H1 (cell line): ENCODE measurements around the gene POLR3A. TPM values are rescaled to one million over a fixed set of nuclear protein-coding genes. Genes with fewer than 3 reads are reported as not detected.

Experiments used
- CTCF ChIA-PET: fragments of 300-600 bp; sonication (Branson Sonifier 250); formaldehyde crosslinking; loops from one replicate; lab custom pipeline; 2021; ENCODE audit not compliant: partially characterized antibody; lab: Charles Lee
- POLR2A ChIA-PET: fragments of 300-600 bp; sonication (Branson Sonifier 250); formaldehyde crosslinking; loops from one replicate; lab custom pipeline; 2021; ENCODE audit warnings: inconsistent platforms; ENCODE audit not compliant: partially characterized antibody; lab: Charles Lee
- DNase-seq, 2 experiments: peaks; one replicate each; pipeline versions ENCODE4 v3.0.0 to v3.0.0-alpha.2; 2010 to 2022; ENCODE audit warnings: low spot score in 2 of 2, low read depth in 1 of 2, mixed read lengths in 1 of 2
- FAIRE-seq: peaks from 2 replicates; lab custom pipeline; 2011; peaks lifted over from hg19 to GRCh38; lab: Jason Lieb, UNC
- H2AFZ ChIP-seq: 2 replicates; pipeline ENCODE4 v1.8.1; 2012; ENCODE audit warnings: low read length, inconsistent platforms
- H2AK5ac ChIP-seq: 2 replicates; pipeline ENCODE4 v1.6.1; 2013; ENCODE audit warnings: low read depth, low read length
- H2BK120ac ChIP-seq: replicated peaks from 2 replicates; pipeline ENCODE3; 2013; ENCODE audit warnings: low read depth, low read length, inconsistent platforms
- H2BK12ac ChIP-seq: 2 replicates; pipeline ENCODE4 v1.6.1; 2013; ENCODE audit warnings: low read depth, low read length
- H2BK15ac ChIP-seq: 2 replicates; pipeline ENCODE4 v1.6.1; 2013; ENCODE audit warnings: low read length
- H2BK20ac ChIP-seq: 2 replicates; pipeline ENCODE4 v1.6.1; 2013; ENCODE audit warnings: low read length
- H2BK5ac ChIP-seq: 2 replicates; pipeline ENCODE4 v1.6.1; 2013; ENCODE audit warnings: low read depth, low read length
- H3K14ac ChIP-seq: 2 replicates; pipeline ENCODE4 v1.6.1; 2013; ENCODE audit warnings: inconsistent platforms; ENCODE audit not compliant: insufficient read length
- H3K18ac ChIP-seq: 2 replicates; pipeline ENCODE4 v1.6.1; 2013; ENCODE audit warnings: low read length; ENCODE audit errors: extremely low read depth
- H3K23ac ChIP-seq: 2 replicates; pipeline ENCODE4 v1.6.1; 2013; ENCODE audit warnings: inconsistent platforms; ENCODE audit not compliant: insufficient read length
- H3K23me2 ChIP-seq: 2 replicates; pipeline ENCODE4 v1.6.1; 2013; ENCODE audit warnings: low read depth, low read length
- H3K27ac ChIP-seq: 2 replicates; pipeline ENCODE4 v1.6.1; 2011; ENCODE audit warnings: low read depth, low read length, inconsistent platforms
- H3K27me3 ChIP-seq, 4 experiments: replicated peaks in 1 of 4; 1 replicate in 1 of 4; 2 replicates in 3 of 4; pipeline versions ENCODE4 v1.6.1 to v1.8.1; 2011 to 2013; ENCODE audit warnings: low read length in 3 of 4, mild to moderate bottlenecking in 3 of 4, inconsistent platforms in 2 of 4, mixed read lengths in 2 of 4, moderate library complexity in 1 of 4; ENCODE audit not compliant: control insufficient read depth in 3 of 4, insufficient read depth in 3 of 4; ENCODE audit errors: extremely low read depth in 1 of 4
- H3K36me3 ChIP-seq, 4 experiments: 2 replicates each; pipeline versions ENCODE4 v1.6.1 to v1.8.1; 2011 to 2013; ENCODE audit warnings: mild to moderate bottlenecking in 4 of 4, low read length in 3 of 4, moderate library complexity in 2 of 4, control low read depth in 1 of 4, inconsistent platforms in 1 of 4; ENCODE audit not compliant: insufficient read depth in 4 of 4, control insufficient read depth in 2 of 4
- H3K4ac ChIP-seq: replicated peaks from 2 replicates; pipeline ENCODE3; 2013; ENCODE audit warnings: low read length, low read depth, mixed read lengths, inconsistent platforms; ENCODE audit not compliant: insufficient read length
- H3K4me1 ChIP-seq, 4 experiments: replicated peaks in 1 of 4; 1 replicate in 1 of 4; 2 replicates in 3 of 4; pipeline versions ENCODE4 v1.6.1 to v1.8.1; 2011 to 2013; ENCODE audit warnings: low read length in 3 of 4, inconsistent platforms in 2 of 4, mixed read lengths in 1 of 4; ENCODE audit not compliant: insufficient read depth in 4 of 4, control insufficient read depth in 3 of 4
- H3K4me2 ChIP-seq, 2 experiments: 2 replicates each; pipeline versions ENCODE4 v1.6.1 to v1.8.1; 2011 to 2013; ENCODE audit warnings: low read depth in 2 of 2, low read length in 2 of 2, control low read depth in 1 of 2, inconsistent platforms in 1 of 2, mild to moderate bottlenecking in 1 of 2; ENCODE audit not compliant: insufficient read depth in 1 of 2
- H3K4me3 ChIP-seq, 4 experiments: fragments of 200-600, 300-600 bp in 1 of 4; sonication (generic), shearing (Covaris generic), sonication (Bioruptor Twin) in 1 of 4; 2 replicates each; pipeline versions ENCODE4 v1.5.1 to v1.8.1; 2011 to 2016; ENCODE audit warnings: low read length in 4 of 4, low read depth in 3 of 4, control low read depth in 2 of 4, inconsistent platforms in 2 of 4, mild to moderate bottlenecking in 2 of 4, mixed read lengths in 1 of 4, moderate library complexity in 1 of 4; ENCODE audit not compliant: insufficient read depth in 2 of 4; ENCODE audit errors: extremely low read depth in 1 of 4
- H3K56ac ChIP-seq: replicated peaks from 2 replicates; pipeline ENCODE3; 2013; ENCODE audit warnings: low read depth, mild to moderate bottlenecking, mixed read lengths, low read length, inconsistent platforms; ENCODE audit not compliant: insufficient read length
- H3K79me1 ChIP-seq: 2 replicates; pipeline ENCODE4 v1.6.1; 2013; ENCODE audit warnings: low read depth, low read length, control low read depth
- H3K79me2 ChIP-seq, 2 experiments: 2 replicates each; pipeline versions ENCODE4 v1.6.1 to v1.8.1; 2012 to 2013; ENCODE audit warnings: low read length in 2 of 2, mild to moderate bottlenecking in 2 of 2, inconsistent platforms in 1 of 2; ENCODE audit not compliant: insufficient read depth in 2 of 2, control insufficient read depth in 1 of 2
- H3K9ac ChIP-seq, 4 experiments: replicated peaks in 1 of 4; 1 replicate in 1 of 4; 2 replicates in 3 of 4; pipeline versions ENCODE4 v1.6.1 to v1.8.1; 2011 to 2013; ENCODE audit warnings: low read depth in 3 of 4, low read length in 3 of 4, control low read depth in 2 of 4, mild to moderate bottlenecking in 2 of 4, moderate library complexity in 2 of 4, inconsistent platforms in 1 of 4; ENCODE audit errors: extremely low read depth in 1 of 4
- H3K9me3 ChIP-seq, 2 experiments: 2 replicates each; pipeline versions ENCODE4 v1.6.1 to v1.8.1; 2012 to 2013; ENCODE audit warnings: mild to moderate bottlenecking in 2 of 2, moderate library complexity in 2 of 2, control low read depth in 1 of 2, inconsistent platforms in 1 of 2, low read depth in 1 of 2, low read length in 1 of 2, mixed read lengths in 1 of 2; ENCODE audit not compliant: insufficient read depth in 2 of 2
- H4K20me1 ChIP-seq, 2 experiments: replicated peaks in 1 of 2; 2 replicates each; pipeline versions ENCODE3 to v1.8.1; 2011 to 2013; ENCODE audit warnings: inconsistent platforms in 2 of 2, low read length in 2 of 2, mild to moderate bottlenecking in 1 of 2; ENCODE audit not compliant: insufficient read depth in 2 of 2, control insufficient read depth in 1 of 2
- H4K5ac ChIP-seq: 2 replicates; pipeline ENCODE4 v1.6.1; 2013; ENCODE audit warnings: low read length, low read depth, mixed read lengths, inconsistent platforms; ENCODE audit not compliant: insufficient read length
- H4K8ac ChIP-seq: 2 replicates; pipeline ENCODE4 v1.8.0; 2013; ENCODE audit warnings: mild to moderate bottlenecking, moderate library complexity, low read length, inconsistent platforms; ENCODE audit not compliant: insufficient read depth; ENCODE audit errors: extremely low read depth
- H4K91ac ChIP-seq: replicated peaks from 2 replicates; pipeline ENCODE3; 2013; ENCODE audit warnings: low read length, mixed read lengths, inconsistent platforms; ENCODE audit not compliant: insufficient read length
- BACH1 ChIP-seq: IDR thresholded peaks from 2 replicates; pipeline ENCODE4 v1.6.1; 2012; ENCODE audit warnings: low read length, improper control_type of control experiment
- BRCA1 ChIP-seq: IDR thresholded peaks from 2 replicates; pipeline ENCODE4 v1.6.1; 2012; ENCODE audit warnings: low read depth, low read length, improper control_type of control experiment
- CHD1 ChIP-seq: IDR thresholded peaks from 2 replicates; pipeline ENCODE4 v1.6.1; 2012; ENCODE audit warnings: low read depth, low read length, improper control_type of control experiment
- CREB1 ChIP-seq: IDR thresholded peaks from 2 replicates; pipeline ENCODE4 v1.6.1; 2012; ENCODE audit warnings: inconsistent platforms
- FOSL1 ChIP-seq: IDR thresholded peaks from 2 replicates; pipeline ENCODE4 v1.6.1; 2011; ENCODE audit warnings: mild to moderate bottlenecking, low read depth, low read length, moderate library complexity; ENCODE audit not compliant: insufficient read depth
- RFX5 ChIP-seq: IDR thresholded peaks from 2 replicates; pipeline ENCODE4 v1.6.1; 2011; ENCODE audit warnings: low read depth, low read length, improper control_type of control experiment, borderline replicate concordance
- RXRA ChIP-seq: IDR thresholded peaks from 2 replicates; pipeline ENCODE4 v1.6.1; 2011; ENCODE audit warnings: low read depth, mild to moderate bottlenecking, low read length, moderate library complexity; ENCODE audit not compliant: insufficient read depth
- SIN3A ChIP-seq, 2 experiments: IDR thresholded peaks in 1 of 2; conservative IDR thresholded peaks in 1 of 2; 2 replicates each; pipeline ENCODE4 v1.6.1; 2011 to 2012; ENCODE audit warnings: low read length in 2 of 2, improper control_type of control experiment in 1 of 2, low read depth in 1 of 2, mild to moderate bottlenecking in 1 of 2
- SUZ12 ChIP-seq: fragments of 200-600 bp; sonication (generic); IDR thresholded peaks from 2 replicates; pipeline ENCODE4 v1.6.1; 2012; ENCODE audit warnings: mild to moderate bottlenecking, inconsistent platforms, low read length, moderate library complexity, mixed read lengths
- WGBS, 2 experiments: shearing (Covaris generic) in 1 of 2; methylation state at CpG; one replicate each; pipeline versions ENCODE4 v1.1.6 to v1.1.7; 2013 to 2015; ENCODE audit warnings: low lambda C conversion rate in 2 of 2, mixed read lengths in 2 of 2, inconsistent platforms in 1 of 2, low coverage in 1 of 2, missing lambda C conversion rate in 1 of 2; ENCODE audit not compliant: insufficient replicate concordance in 2 of 2, insufficient coverage in 1 of 2, insufficient read length in 1 of 2; ENCODE audit errors: extremely low coverage in 1 of 2, missing lambda C conversion rate in 1 of 2; 5-methylcytosine and 5-hydroxymethylcytosine counted together
- polyA plus RNA-seq, 7 experiments: library from polyadenylated mRNA; depleted of rRNA in 3 of 7; stranded (reverse) in 5 of 7; unstranded in 2 of 7; fragments of >200 nt in 5 of 7; fragments of 200-250 nt in 2 of 7; gene quantifications; 1 replicate in 5 of 7; 2 replicates in 1 of 7; 4 replicates in 1 of 7; pipeline versions ENCODE4 v1.2.1 to v1.2.3, GENCODE V29; 2011 to 2013; ENCODE audit warnings: missing spikeins in 2 of 7, mixed read lengths in 2 of 7
- total RNA-seq: library from RNA; stranded (reverse); fragmentation: NEBNext Ultra II Directional; extraction: Animal tissue kit (Norgen Biotek cat#: 25700); gene quantifications from 2 replicates; pipeline ENCODE4 v1.2.1, GENCODE V29; 2021
- TF ChIP-seq, protein P1 (sequence below): IDR thresholded peaks from 2 replicates; pipeline ENCODE4 v1.6.1; 2012; ENCODE audit warnings: low read length, inconsistent platforms
- TF ChIP-seq, protein P2 (sequence below): IDR thresholded peaks from 2 replicates; pipeline ENCODE4 v1.6.1; 2011; ENCODE audit warnings: low read depth, mild to moderate bottlenecking, low read length; ENCODE audit not compliant: insufficient read depth

POLR3A gene
- total and polyA plus RNA-seq, 2 of the 8 experiments (the other 6 are each of a cell fraction or from before 2014, with no cell fraction given), result 11.3 to 38.6 TPM

DNA sequence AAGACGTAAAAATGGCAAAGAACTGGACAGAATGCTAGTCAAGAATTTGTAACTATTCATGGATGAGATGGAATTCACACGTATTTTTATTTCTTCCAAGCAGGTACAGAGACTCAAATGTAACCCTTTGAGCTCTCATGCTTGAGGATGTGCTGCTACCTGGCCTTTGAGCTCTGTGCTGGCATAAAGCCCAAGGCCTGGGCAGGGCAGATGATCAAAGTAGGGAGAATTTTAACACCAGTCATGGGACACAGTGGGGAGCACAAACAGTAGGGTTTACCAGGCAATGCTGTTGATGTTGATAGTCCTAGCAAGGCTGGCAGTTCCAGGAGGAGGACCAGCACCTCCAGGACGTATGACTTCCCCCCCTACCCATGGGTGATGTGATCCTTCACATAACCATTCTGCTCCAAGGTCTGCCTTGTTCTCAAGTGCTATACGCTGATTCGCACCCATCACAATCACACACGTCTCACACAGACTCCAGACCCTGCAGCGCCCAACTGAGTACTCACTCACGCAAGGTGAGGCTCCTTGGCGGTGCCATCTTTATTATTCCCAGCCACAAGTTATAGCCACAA, 54.1 kb downstream of the POLR3A start:
- no peak overlapping the region for H2AK5ac ChIP-seq
- H2BK15ac ChIP-seq, result no peak overlapping the region
- ChIA-PET POLR2A (interaction anchor here (0.6 to 4.8 kb wide), 12 partner anchors 9 to 130 kb away, joined by 3 to 26 read pairs (median 4); partner anchors contain the start of gene DLG5), CTCF (interaction anchor here (0.6 to 9.7 kb wide), 47 partner anchors 8 to 258 kb away, joined by 3 to 117 read pairs (median 6); partner anchors contain the start of genes DLG5 and POLR3A)
- no peaks in the 10 kb centered on the region for H3K79me2 ChIP-seq
- H3K14ac ChIP-seq, result no peak overlapping the region
- H4K8ac ChIP-seq, result no peak overlapping the region
- no peak overlapping the region for H3K4me2 ChIP-seq
- WGBS, 2 experiments, result 87% methylated on average over 9 of the region's 9 CpGs; no CpG with 5 or more reads in 1 of the 2 experiments
- H3K18ac ChIP-seq, result no peak overlapping the region
- H3K23me2 ChIP-seq, result no peaks in the 10 kb centered on the region
- peaks cover 0 to 2% of the 10 kb centered on the region in 2 experiments for H4K20me1 ChIP-seq
- no peak overlapping the region for H3K23ac ChIP-seq
- H2AFZ ChIP-seq, result no peak overlapping the region
- H3K4ac ChIP-seq, result no peak overlapping the region
- H4K91ac ChIP-seq, result no peak overlapping the region
- H3K4me3 ChIP-seq, result no peak overlapping the region
- no peak overlapping the region for H2BK20ac ChIP-seq
- no peak overlapping the region for H3K56ac ChIP-seq
- no peaks in the 10 kb centered on the region; the same call in 1 of the 2 replicates for H3K79me1 ChIP-seq
- no peaks in the 10 kb centered on the region for H3K27me3 ChIP-seq
- H3K9me3 ChIP-seq, result no peaks in the 10 kb centered on the region
- H3K36me3 ChIP-seq, result peaks cover 12 to 33% (median 26%) of the 10 kb centered on the region in 4 experiments
- no peak overlapping the region for H3K9ac ChIP-seq
- no peak overlapping the region for H4K5ac ChIP-seq
- H2BK12ac ChIP-seq, result no peak overlapping the region
- H2BK120ac ChIP-seq, result no peak overlapping the region
- no peak overlapping the region for H3K27ac ChIP-seq
- DNase-seq (no peak), FAIRE-seq (no peak)
- no peak overlapping the region for H2BK5ac ChIP-seq
- H3K4me1 ChIP-seq, result peaks cover 0 to 6% (median 0%) of the 10 kb centered on the region in 4 experiments; a peak in 2 of 7 replicates
- no peak for TF ChIP-seq CREB1
- TF ChIP-seq RFX5, result no peak
- TF ChIP-seq CHD1, result no peak
- no peak for TF ChIP-seq RXRA
- TF ChIP-seq, protein P1, sequence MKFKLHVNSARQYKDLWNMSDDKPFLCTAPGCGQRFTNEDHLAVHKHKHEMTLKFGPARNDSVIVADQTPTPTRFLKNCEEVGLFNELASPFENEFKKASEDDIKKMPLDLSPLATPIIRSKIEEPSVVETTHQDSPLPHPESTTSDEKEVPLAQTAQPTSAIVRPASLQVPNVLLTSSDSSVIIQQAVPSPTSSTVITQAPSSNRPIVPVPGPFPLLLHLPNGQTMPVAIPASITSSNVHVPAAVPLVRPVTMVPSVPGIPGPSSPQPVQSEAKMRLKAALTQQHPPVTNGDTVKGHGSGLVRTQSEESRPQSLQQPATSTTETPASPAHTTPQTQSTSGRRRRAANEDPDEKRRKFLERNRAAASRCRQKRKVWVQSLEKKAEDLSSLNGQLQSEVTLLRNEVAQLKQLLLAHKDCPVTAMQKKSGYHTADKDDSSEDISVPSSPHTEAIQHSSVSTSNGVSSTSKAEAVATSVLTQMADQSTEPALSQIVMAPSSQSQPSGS, result no peak
- no peak for TF ChIP-seq SUZ12
- TF ChIP-seq FOSL1, result no peak
- TF ChIP-seq, protein P2, sequence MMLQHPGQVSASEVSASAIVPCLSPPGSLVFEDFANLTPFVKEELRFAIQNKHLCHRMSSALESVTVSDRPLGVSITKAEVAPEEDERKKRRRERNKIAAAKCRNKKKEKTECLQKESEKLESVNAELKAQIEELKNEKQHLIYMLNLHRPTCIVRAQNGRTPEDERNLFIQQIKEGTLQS, result no peak
- TF ChIP-seq BRCA1, result no peak
- no peak for TF ChIP-seq BACH1
- no peak for TF ChIP-seq SIN3A (conservative IDR thresholded peaks at IDR 0.05 in 1 of 2, IDR thresholded peaks at IDR 0.05 in 1 of 2; ENCODE audit: low read depth in 1 of 2, low read length in 2 of 2)
